ENCODE measurements around the gene APBB1IP. TPM values are rescaled to one million over a fixed set of nuclear protein-coding genes. Genes with fewer than 3 reads are reported as not detected.

APBB1IP gene
- total and polyA plus RNA-seq, 2 donors (not counting 3 experiments of a cell fraction or from before 2014, with no cell fraction given): not detected

DNA sequence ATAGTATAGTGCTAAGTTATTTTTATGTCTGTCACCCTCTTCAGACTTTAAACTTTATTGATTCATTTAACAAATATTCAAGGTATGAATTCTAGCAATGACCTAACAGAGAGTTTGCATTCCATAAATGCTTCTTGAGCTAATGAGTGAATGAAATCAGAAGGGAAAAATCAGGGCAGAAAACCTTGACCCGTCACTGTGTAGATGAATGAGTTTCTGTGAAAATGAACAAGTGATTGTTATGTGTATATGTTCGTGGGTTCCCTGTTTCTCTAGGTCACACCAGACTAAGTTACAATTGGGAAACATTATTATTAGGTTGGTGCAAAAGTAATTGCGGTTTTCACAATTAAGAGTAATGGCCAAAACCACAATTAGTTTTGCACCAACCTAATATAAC is 30.1 kb downstream of the APBB1IP start:
- Histone ChIP-seq H4K20me1 (replicated peaks; ENCODE audit: control insufficient read depth, extremely low read depth, insufficient read depth, low read length) (no peaks in the 10 kb centered on the region), H3K36me3 (ENCODE audit: control insufficient read depth in 2 of 2, extremely low read depth in 1 of 2, insufficient read depth in 2 of 2, low read length in 2 of 2) (no peaks in the 10 kb centered on the region), H3K4me2 (ENCODE audit: insufficient read depth, low read length) (no peak overlapping the region), H3K9me3 (replicated peaks; ENCODE audit: control insufficient read depth, insufficient read depth, low read length) (peaks cover 7% of the 10 kb centered on the region), H3K27ac (ENCODE audit: insufficient read depth, low read depth, low read length) (no peak overlapping the region), H2AFZ (ENCODE audit: low read depth, low read length) (no peak overlapping the region), H3K9me1 (replicated peaks; ENCODE audit: control insufficient read depth, extremely low read depth, insufficient read depth, low read length) (no peaks in the 10 kb centered on the region), H3K4me1 (ENCODE audit: control insufficient read depth, extremely low read depth, insufficient read depth, low read length) (no peaks in the 10 kb centered on the region), H3K27me3 (ENCODE audit: control insufficient read depth in 2 of 2, insufficient read depth in 2 of 2, low read length in 2 of 2) (no peaks in the 10 kb centered on the region), H3K79me2 (ENCODE audit: control insufficient read depth, insufficient read depth, low read length) (no peaks in the 10 kb centered on the region), H3K4me3 (replicated peaks in 1 of 3; ENCODE audit: insufficient read depth in 1 of 3, low read depth in 1 of 3, low read length in 3 of 3) (no peak overlapping the region), H3K9ac (replicated peaks; ENCODE audit: extremely low read depth, insufficient read depth, low read length) (no peak overlapping the region)
- ChIA-PET CTCF (no interaction called here), POLR2A (no interaction called here)
- DNase-seq (ENCODE audit: low read depth, low spot score): no peak
- no peak for FAIRE-seq
- dilution Hi-C loops (cut with MboI; ENCODE audit: extremely low pct_ligation_motif_present, low sequenced_read_pairs) (no loop called here), intact Hi-C loops (cut with micrococcal nuclease) (no loop called here)
- TF ChIP-seq POLR2A (IDR thresholded peaks at IDR 0.05; ENCODE audit: low read depth, low read length): no peak
- TF ChIP-seq, protein P1, sequence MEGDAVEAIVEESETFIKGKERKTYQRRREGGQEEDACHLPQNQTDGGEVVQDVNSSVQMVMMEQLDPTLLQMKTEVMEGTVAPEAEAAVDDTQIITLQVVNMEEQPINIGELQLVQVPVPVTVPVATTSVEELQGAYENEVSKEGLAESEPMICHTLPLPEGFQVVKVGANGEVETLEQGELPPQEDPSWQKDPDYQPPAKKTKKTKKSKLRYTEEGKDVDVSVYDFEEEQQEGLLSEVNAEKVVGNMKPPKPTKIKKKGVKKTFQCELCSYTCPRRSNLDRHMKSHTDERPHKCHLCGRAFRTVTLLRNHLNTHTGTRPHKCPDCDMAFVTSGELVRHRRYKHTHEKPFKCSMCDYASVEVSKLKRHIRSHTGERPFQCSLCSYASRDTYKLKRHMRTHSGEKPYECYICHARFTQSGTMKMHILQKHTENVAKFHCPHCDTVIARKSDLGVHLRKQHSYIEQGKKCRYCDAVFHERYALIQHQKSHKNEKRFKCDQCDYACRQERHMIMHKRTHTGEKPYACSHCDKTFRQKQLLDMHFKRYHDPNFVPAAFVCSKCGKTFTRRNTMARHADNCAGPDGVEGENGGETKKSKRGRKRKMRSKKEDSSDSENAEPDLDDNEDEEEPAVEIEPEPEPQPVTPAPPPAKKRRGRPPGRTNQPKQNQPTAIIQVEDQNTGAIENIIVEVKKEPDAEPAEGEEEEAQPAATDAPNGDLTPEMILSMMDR (IDR thresholded peaks at IDR 0.05; ENCODE audit: extremely low read depth in 1 of 2, insufficient read depth in 1 of 2, low read depth in 1 of 2, low read length in 2 of 2): no peak
- no peak for TF ChIP-seq POLR2AphosphoS5 (IDR thresholded peaks at IDR 0.05; ENCODE audit: insufficient read depth, low read depth, low read length)
- no peak for TF ChIP-seq FOS (IDR thresholded peaks at IDR 0.05; ENCODE audit: borderline replicate concordance, insufficient read depth, low read length)
- no peak for TF ChIP-seq MYC (IDR thresholded peaks at IDR 0.05; ENCODE audit: low read depth, low read length)
- no peak for TF ChIP-seq GATA2 (IDR thresholded peaks at IDR 0.05; ENCODE audit: insufficient read depth, insufficient read length, low read depth, low read length)
- TF ChIP-seq JUN (IDR thresholded peaks at IDR 0.05; ENCODE audit: borderline replicate concordance, insufficient read depth, insufficient read length, low read depth): no peak
- TF ChIP-seq, protein P2, sequence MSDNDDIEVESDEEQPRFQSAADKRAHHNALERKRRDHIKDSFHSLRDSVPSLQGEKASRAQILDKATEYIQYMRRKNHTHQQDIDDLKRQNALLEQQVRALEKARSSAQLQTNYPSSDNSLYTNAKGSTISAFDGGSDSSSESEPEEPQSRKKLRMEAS (IDR thresholded peaks at IDR 0.05; ENCODE audit: insufficient read depth, insufficient read length): no peak
- no peak for TF ChIP-seq EZH2 (IDR thresholded peaks at IDR 0.05; ENCODE audit: borderline replicate concordance, low read depth, low read length, severe bottlenecking)
- no TSS peak for BruUV-seq (replicated peaks)
